ENCODE measurements around the gene PIK3IP1.
"Not testable (repeated sequence)": the region's sequence is repeated elsewhere in the genome, so short reads cannot be mapped to it uniquely, and the experiment has no call there.

The PIK3IP1 gene
- total RNA-seq, result 502 to 987 reads per million in 2 donors

- peak; percentile 74 for DNase-seq
Observed at GRCh38 chr22:31292236-31292989, at the start of gene PIK3IP1. Gene PIK3IP1, minus strand, starts transcription at chr22:31292488. Its CDS starts 144 bp downstream, at chr22:31292344.

GRCh38 chr22:31341386-31342088, 49.2 kb upstream of the PIK3IP1 start:
- no peak for DNase-seq

- no peak for DNase-seq
Observed at GRCh38 chr22:31340765-31341247, 48.5 kb upstream of the PIK3IP1 start.

GRCh38 chr22:31340360-31340759, 48.1 kb upstream of the PIK3IP1 start:
- no peak for DNase-seq

GRCh38 chr22:31339148-31339832, 47.0 kb upstream of the PIK3IP1 start:
- DNase-seq, result no peak

- no peak for DNase-seq
Observed at GRCh38 chr22:31337178-31337577, 44.9 kb upstream of the PIK3IP1 start.

- no peak for DNase-seq
Observed at GRCh38 chr22:31334329-31334728, 42.0 kb upstream of the PIK3IP1 start.

- no peak for DNase-seq
Observed at GRCh38 chr22:31333641-31334040, 41.4 kb upstream of the PIK3IP1 start.

GRCh38 chr22:31332886-31333285, 40.6 kb upstream of the PIK3IP1 start:
- DNase-seq, result no peak

GRCh38 chr22:31332010-31332409, 39.7 kb upstream of the PIK3IP1 start:
- DNase-seq, result no peak

GRCh38 chr22:31329453-31330215, 37.3 kb upstream of the PIK3IP1 start:
- no peak for DNase-seq

GRCh38 chr22:31329029-31329428, 36.7 kb upstream of the PIK3IP1 start:
- DNase-seq, result no peak

GRCh38 chr22:31328544-31328960, 36.3 kb upstream of the PIK3IP1 start:
- DNase-seq, result no peak

GRCh38 chr22:31327806-31328543, 35.7 kb upstream of the PIK3IP1 start:
- no peak for DNase-seq

- no peak for DNase-seq
Observed at GRCh38 chr22:31326877-31327276, 34.6 kb upstream of the PIK3IP1 start.

- no peak for DNase-seq
Observed at GRCh38 chr22:31323578-31324550, 31.6 kb upstream of the PIK3IP1 start.

- DNase-seq, result no peak
Observed at GRCh38 chr22:31321421-31321820, 29.1 kb upstream of the PIK3IP1 start.

- DNase-seq, result not testable (repeated sequence)
Observed at GRCh38 chr22:31314220-31314619, 21.9 kb upstream of the PIK3IP1 start.

GRCh38 chr22:31313366-31314147, 21.3 kb upstream of the PIK3IP1 start:
- DNase-seq, result peak; percentile 65

GRCh38 chr22:31308181-31308580, 15.9 kb upstream of the PIK3IP1 start:
- DNase-seq, result no peak
